Adipocyte (in vitro differentiated cells): ENCODE measurements around the gene MOCS2.

ENCODE experiments used
- DNase-seq: peaks from one replicate; pipeline ENCODE4 v3.0.0-alpha.2; 2015; ENCODE audit warnings: low read depth
- H3K27me3 ChIP-seq: replicated peaks from 2 replicates; pipeline ENCODE4 v1.7.0; 2013; ENCODE audit warnings: mild to moderate bottlenecking, low read length, moderate library complexity; ENCODE audit not compliant: control insufficient read depth, insufficient read depth
- H3K36me3 ChIP-seq: 2 replicates; pipeline ENCODE4 v1.7.0; 2013; ENCODE audit warnings: low read length, mild to moderate bottlenecking, moderate library complexity; ENCODE audit not compliant: control insufficient read depth, insufficient read depth, severe bottlenecking
- H3K4me1 ChIP-seq: 2 replicates; pipeline ENCODE4 v1.7.0; 2013; ENCODE audit warnings: mild to moderate bottlenecking, low read length, moderate library complexity; ENCODE audit not compliant: control insufficient read depth, insufficient read depth
- H3K4me3 ChIP-seq: 2 replicates; pipeline ENCODE4 v1.7.0; 2013; ENCODE audit warnings: mild to moderate bottlenecking, low read length, moderate library complexity
- H3K9ac ChIP-seq: 2 replicates; pipeline ENCODE4 v1.7.0; 2013; ENCODE audit warnings: mild to moderate bottlenecking, low read length, moderate library complexity
- H3K9me3 ChIP-seq: 2 replicates; pipeline ENCODE4 v1.7.0; 2013; ENCODE audit warnings: mild to moderate bottlenecking, low read length, moderate library complexity; ENCODE audit not compliant: control insufficient read depth

Gene MOCS2

GRCh38 chr5:53048248-53048647 lies 61.3 kb downstream of the MOCS2 start:
- Histone ChIP-seq H3K4me3 (no peak overlapping the region), H3K36me3 (peaks cover 5% of the 10 kb centered on the region), H3K4me1 (peaks cover 23% of the 10 kb centered on the region), H3K9ac (no peak overlapping the region), H3K27me3 (no peaks in the 10 kb centered on the region), H3K9me3 (no peaks in the 10 kb centered on the region)
- DNase-seq, result no peak
